NCI-H69 (cell line): ENCODE measurements around the gene SAMD8.

Experiments used
- DNase-seq: peaks from one replicate; lab custom pipeline; 2025; lab: John Stamatoyannopoulos, UW

Gene SAMD8

DNA sequence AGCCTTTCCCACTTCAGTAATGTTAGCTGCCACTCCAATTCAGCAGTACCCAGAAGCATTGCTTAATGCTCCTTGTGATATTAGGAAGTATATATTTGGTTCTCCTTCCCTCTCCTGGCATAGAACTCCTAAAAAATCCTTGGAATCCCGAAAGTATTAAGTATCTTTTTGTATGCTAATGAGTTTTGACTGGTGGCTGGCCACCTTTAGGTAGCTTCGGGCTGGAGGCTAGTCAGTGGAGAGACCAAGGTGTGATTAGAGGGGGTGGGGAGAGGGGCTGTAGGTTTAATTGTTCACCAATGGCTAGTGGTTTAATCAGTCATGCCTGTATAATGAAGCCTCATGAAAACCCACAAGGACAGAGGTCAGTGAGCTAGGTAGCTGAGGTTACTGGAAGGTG, 112.1 kb downstream of the SAMD8 start:
- DNase-seq: no peak

DNA sequence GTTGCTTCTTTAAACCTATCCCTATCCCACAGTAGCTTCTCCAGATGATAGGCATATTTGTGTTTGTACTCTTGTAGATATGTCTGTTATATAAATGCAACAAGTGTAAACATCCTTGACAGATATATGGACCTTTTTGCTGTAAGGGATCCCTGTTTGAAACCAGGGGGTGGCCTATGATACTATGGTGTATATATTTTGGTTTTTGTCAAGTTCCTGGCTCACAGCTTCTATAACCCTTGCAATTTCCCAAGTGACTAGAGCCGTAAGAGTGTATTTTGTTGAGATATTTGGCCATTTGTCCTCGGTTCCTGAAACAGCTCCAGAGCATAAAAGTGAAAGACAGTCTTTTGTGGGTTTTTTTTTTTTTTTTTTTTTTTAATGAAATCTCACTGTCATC, 114.6 kb downstream of the SAMD8 start:
- DNase-seq: no peak

DNA sequence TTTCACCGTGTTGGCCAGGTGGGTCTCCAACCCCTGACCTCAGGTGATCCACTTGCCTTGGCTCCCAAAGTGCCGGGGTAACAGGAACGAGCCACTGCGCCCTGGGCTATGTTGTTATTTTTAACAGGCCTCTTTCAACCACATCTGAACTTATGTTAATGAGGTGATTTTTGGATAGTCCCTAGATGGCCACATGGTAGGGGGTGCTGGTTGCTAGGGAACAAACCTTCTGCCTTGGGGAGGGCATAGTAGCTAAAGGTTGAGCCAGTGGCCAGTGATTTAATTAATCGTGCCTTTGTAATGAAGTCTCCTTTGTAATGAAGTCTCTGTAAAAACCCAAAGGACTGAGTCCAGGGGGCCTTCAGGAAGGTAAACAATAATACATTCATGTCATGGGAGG, 115.2 kb downstream of the SAMD8 start:
- no peak for DNase-seq

DNA sequence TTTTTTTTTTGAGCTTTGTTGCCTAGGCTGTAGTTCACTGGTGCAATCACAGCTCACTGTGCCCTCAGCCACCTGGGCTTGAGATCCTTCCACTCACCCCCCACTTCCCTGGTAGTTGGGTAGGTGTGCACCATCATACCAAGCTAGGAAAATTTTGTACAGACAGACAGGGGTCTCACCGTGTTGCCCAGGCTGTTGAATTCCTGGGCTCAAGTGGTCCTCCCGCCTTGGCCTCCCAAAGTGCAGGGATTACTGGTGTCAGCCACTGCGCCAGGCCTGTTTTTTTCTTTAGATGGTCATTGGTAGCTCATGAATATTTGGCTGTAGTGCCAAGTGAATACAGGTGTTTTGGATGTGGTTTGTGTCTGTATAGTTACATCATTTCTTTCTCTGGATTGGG, 116.8 kb downstream of the SAMD8 start:
- DNase-seq: no peak

DNA sequence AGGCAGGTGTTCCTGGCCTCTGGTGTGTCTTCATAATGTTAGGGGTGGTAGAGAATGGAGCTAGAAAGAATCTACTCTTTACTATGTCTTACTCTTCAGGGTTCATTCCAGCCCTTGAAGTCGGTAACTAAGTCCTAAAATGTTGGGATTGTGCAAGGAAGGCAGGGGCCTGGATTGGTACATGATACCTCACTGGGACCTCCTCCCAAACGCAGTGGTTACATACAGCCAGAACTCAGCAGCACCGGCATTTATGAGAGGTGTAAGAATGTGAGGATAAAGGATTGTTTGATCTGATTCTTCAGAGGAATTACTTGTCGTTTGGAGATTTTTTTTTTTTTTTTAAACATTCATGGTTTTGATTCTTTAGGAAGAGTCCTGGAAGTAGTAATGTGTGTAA, 117.4 kb downstream of the SAMD8 start:
- DNase-seq: no peak

DNA sequence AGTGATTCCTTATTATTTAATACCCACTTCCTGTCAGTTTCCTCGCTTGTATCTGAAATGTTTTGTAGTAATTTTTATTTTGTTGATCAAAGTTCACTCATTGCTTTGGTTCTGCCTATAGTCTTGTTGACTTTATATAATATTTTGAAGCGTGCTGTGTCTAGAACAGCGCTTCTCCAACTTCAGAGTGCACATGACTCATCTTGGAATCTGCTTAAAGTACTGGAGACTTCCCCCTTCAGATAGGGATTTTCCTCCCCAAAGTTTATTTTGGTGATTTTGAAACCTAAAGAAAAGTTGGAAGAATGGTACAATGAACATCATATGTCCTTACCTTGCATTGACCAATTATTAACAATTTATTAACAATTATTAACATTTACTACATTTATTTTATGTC, 118.5 kb downstream of the SAMD8 start:
- DNase-seq: no peak

DNA sequence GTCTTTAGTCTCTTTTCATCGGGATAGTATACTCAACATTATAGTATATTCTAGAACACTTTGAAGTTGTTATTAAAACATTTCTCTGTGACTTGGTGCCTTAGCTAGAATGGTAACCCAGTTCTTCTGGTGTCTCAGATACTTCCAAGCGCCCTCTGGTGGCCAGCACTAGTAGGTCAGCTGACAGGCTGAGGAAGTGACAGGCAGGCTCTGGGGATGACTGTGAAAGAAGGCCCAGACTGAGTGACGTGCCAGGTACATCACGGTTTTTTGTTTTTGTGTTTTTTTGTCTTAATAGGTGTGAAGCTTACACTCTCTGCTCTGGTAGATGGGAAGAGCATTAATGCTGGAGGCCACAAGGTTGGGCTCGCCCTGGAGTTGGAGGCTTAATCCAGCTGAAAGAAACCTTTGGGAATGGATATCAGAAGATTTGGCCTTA, 119.2 kb downstream of the SAMD8 start:
- DNase-seq: peak; percentile 77
